H9 (cell line): ENCODE measurements around the gene DLG5. TPM values are rescaled to one million over a fixed set of nuclear protein-coding genes. Genes with fewer than 3 reads are reported as not detected.

Experiments used
- DNase-seq: peaks from one replicate; pipeline ENCODE4 v3.0.0-alpha.2; 2017
- H2AFZ ChIP-seq: one replicate; pipeline ENCODE4 v1.6.1; 2013; ENCODE audit warnings: mild to moderate bottlenecking, low read length, control low read depth, moderate library complexity
- H2AK5ac ChIP-seq: 2 replicates; pipeline ENCODE4 v1.6.1; 2013; ENCODE audit warnings: low read length, control low read depth, mixed read lengths; ENCODE audit not compliant: insufficient read length
- H2BK120ac ChIP-seq: one replicate; pipeline ENCODE4 v1.6.1; 2013; ENCODE audit warnings: low read depth, mild to moderate bottlenecking, low read length, control low read depth, inconsistent platforms; ENCODE audit not compliant: poor library complexity, severe bottlenecking
- H2BK12ac ChIP-seq: 2 replicates; pipeline ENCODE4 v1.6.1; 2013; ENCODE audit warnings: low read length, control low read depth, mixed read lengths, low read depth; ENCODE audit not compliant: insufficient read length
- H2BK15ac ChIP-seq: 2 replicates; pipeline ENCODE4 v1.6.1; 2013; ENCODE audit warnings: low read depth, low read length, control low read depth
- H2BK20ac ChIP-seq: one replicate; pipeline ENCODE4 v1.6.1; 2013; ENCODE audit warnings: low read depth, mild to moderate bottlenecking, low read length, control low read depth, inconsistent platforms; ENCODE audit not compliant: poor library complexity, severe bottlenecking
- H2BK5ac ChIP-seq: 2 replicates; pipeline ENCODE4 v1.6.1; 2013; ENCODE audit warnings: low read length, control low read depth, mixed read lengths; ENCODE audit not compliant: insufficient read length
- H3K14ac ChIP-seq: 2 replicates; pipeline ENCODE4 v1.6.1; 2013; ENCODE audit warnings: low read length, control low read depth; ENCODE audit not compliant: insufficient read depth
- H3K18ac ChIP-seq: 2 replicates; pipeline ENCODE4 v1.6.1; 2013; ENCODE audit warnings: low read depth, mild to moderate bottlenecking, mixed read lengths, low read length, control low read depth; ENCODE audit not compliant: insufficient read length
- H3K23ac ChIP-seq: 2 replicates; pipeline ENCODE4 v1.6.1; 2013; ENCODE audit warnings: low read length, control low read depth, mixed read lengths, low read depth; ENCODE audit not compliant: insufficient read length
- H3K23me2 ChIP-seq: 2 replicates; pipeline ENCODE4 v1.6.1; 2013; ENCODE audit warnings: low read depth, mild to moderate bottlenecking, mixed read lengths, low read length, control low read depth; ENCODE audit not compliant: insufficient read length, poor library complexity, severe bottlenecking
- H3K27ac ChIP-seq: 2 replicates; pipeline ENCODE4 v1.5.1; 2013; ENCODE audit warnings: low read length, control low read depth, mixed read lengths, low read depth; ENCODE audit not compliant: insufficient read length
- H3K27me3 ChIP-seq: 2 replicates; pipeline ENCODE4 v1.6.1; 2013; ENCODE audit warnings: low read length, control low read depth, inconsistent platforms; ENCODE audit not compliant: insufficient read depth
- H3K4ac ChIP-seq: 2 replicates; pipeline ENCODE4 v1.6.1; 2013; ENCODE audit warnings: low read depth, mild to moderate bottlenecking, control low read depth, inconsistent platforms, low read length, moderate library complexity
- H3K4me1 ChIP-seq: 2 replicates; pipeline ENCODE4 v1.6.1; 2013; ENCODE audit warnings: low read length, control low read depth, inconsistent platforms; ENCODE audit not compliant: insufficient read depth
- H3K4me2 ChIP-seq: 2 replicates; pipeline ENCODE4 v1.6.1; 2013; ENCODE audit warnings: low read length, control low read depth, mixed read lengths; ENCODE audit not compliant: insufficient read length, insufficient read depth
- H3K56ac ChIP-seq: 2 replicates; pipeline ENCODE4 v1.6.1; 2013; ENCODE audit warnings: low read depth, mild to moderate bottlenecking, mixed read lengths, low read length, control low read depth; ENCODE audit not compliant: insufficient read length
- H3K79me1 ChIP-seq: 2 replicates; pipeline ENCODE4 v1.6.1; 2013; ENCODE audit warnings: low read depth, mild to moderate bottlenecking, moderate library complexity, low read length, control low read depth, inconsistent platforms; ENCODE audit not compliant: insufficient read depth, poor library complexity, severe bottlenecking
- H3K79me2 ChIP-seq: 2 replicates; pipeline ENCODE4 v1.6.1; 2013; ENCODE audit warnings: low read length, control low read depth, inconsistent platforms; ENCODE audit not compliant: insufficient read depth
- H3K9ac ChIP-seq: 2 replicates; pipeline ENCODE4 v1.6.1; 2013; ENCODE audit warnings: low read length, control low read depth, mixed read lengths; ENCODE audit not compliant: insufficient read length; ENCODE audit errors: extremely low read depth
- H3K9me3 ChIP-seq: one replicate; pipeline ENCODE4 v1.6.1; 2013; ENCODE audit warnings: low read depth, low read length, inconsistent platforms; ENCODE audit not compliant: control insufficient read depth
- H3T11ph ChIP-seq: one replicate; pipeline ENCODE4 v1.6.1; 2013; ENCODE audit warnings: mild to moderate bottlenecking, low read length, control low read depth, inconsistent platforms
- H4K20me1 ChIP-seq: one replicate; pipeline ENCODE4 v1.6.1; 2013; ENCODE audit not compliant: control insufficient read depth, insufficient read length, insufficient read depth
- H4K5ac ChIP-seq: 2 replicates; pipeline ENCODE4 v1.6.1; 2013; ENCODE audit warnings: low read depth, mild to moderate bottlenecking, mixed read lengths, low read length, control low read depth; ENCODE audit not compliant: insufficient read length
- H4K8ac ChIP-seq: replicated peaks from 2 replicates; pipeline ENCODE4 v1.6.1; 2013; ENCODE audit warnings: low read length, control low read depth, mixed read lengths, low read depth; ENCODE audit not compliant: insufficient read length
- H4K91ac ChIP-seq: 2 replicates; pipeline ENCODE4 v1.6.1; 2013; ENCODE audit warnings: low read depth, mild to moderate bottlenecking, moderate library complexity, mixed read lengths, low read length, control low read depth; ENCODE audit not compliant: insufficient read length
- H3K27ac Mint-ChIP-seq, 3 experiments: 2 replicates in 2 of 3; 3 replicates in 1 of 3; pipeline ENCODE4 v1.8.0; 2020 to 2021; ENCODE audit warnings: mixed read lengths in 3 of 3, mild to moderate bottlenecking in 1 of 3, moderate library complexity in 1 of 3
- H3K27me3 Mint-ChIP-seq: 2 replicates; pipeline ENCODE4 v1.8.0; 2021; ENCODE audit warnings: low read depth, mild to moderate bottlenecking, moderate library complexity, mixed read lengths
- H3K36me3 Mint-ChIP-seq, 3 experiments: 2 replicates in 2 of 3; 3 replicates in 1 of 3; pipeline ENCODE4 v1.8.0; 2020 to 2021; ENCODE audit warnings: low read depth in 3 of 3, mixed read lengths in 3 of 3; ENCODE audit not compliant: insufficient read depth in 1 of 3
- H3K4me1 Mint-ChIP-seq, 2 experiments: 2 replicates each; pipeline ENCODE4 v1.8.0; 2020; ENCODE audit warnings: mixed read lengths in 2 of 2
- H3K4me3 Mint-ChIP-seq, 2 experiments: 2 replicates in 1 of 2; 3 replicates in 1 of 2; pipeline ENCODE4 v1.8.0; 2020 to 2021; ENCODE audit warnings: mild to moderate bottlenecking in 2 of 2, mixed read lengths in 2 of 2, moderate library complexity in 1 of 2
- H3K9me3 Mint-ChIP-seq, 2 experiments: 2 replicates in 1 of 2; 3 replicates in 1 of 2; pipeline ENCODE4 v1.8.0; 2020; ENCODE audit warnings: mild to moderate bottlenecking in 2 of 2, mixed read lengths in 2 of 2, moderate library complexity in 1 of 2
- CTCF ChIP-seq: fragments of 200-600 bp; sonication (generic); conservative IDR thresholded peaks from 3 replicates; pipeline ENCODE4 v1.8.0; 2021; ENCODE audit warnings: antibody characterized with exemption, mild to moderate bottlenecking
- WGBS: extraction: QIAGEN DNeasy Blood & Tissue Kit; methylation state at CpG from one replicate; pipeline ENCODE4 v1.1.7; 2013; ENCODE audit warnings: missing lambda C conversion rate, low lambda C conversion rate, mixed read lengths; ENCODE audit not compliant: insufficient read length; ENCODE audit errors: extremely low coverage; 5-methylcytosine and 5-hydroxymethylcytosine counted together
- total RNA-seq: library from RNA; stranded (reverse); gene quantifications from 2 replicates; pipeline ENCODE4 v1.2.1, GENCODE V29; 2021

Gene DLG5
- total RNA-seq, 1 experiment from 2014 or later: 67.4 TPM

- no peak overlapping the region for H3K4me2 ChIP-seq
- peaks cover 4 to 14% (median 10%) of the 10 kb centered on the region in 3 experiments; a peak in 3 of 7 replicates for H3K36me3 Mint-ChIP-seq
Measured at GRCh38 chr10:77920495-77920894, 6.1 kb downstream of the DLG5 start.

More at GRCh38 chr10:77920495-77920894, 6.1 kb downstream of the DLG5 start:
- Histone ChIP-seq H3K79me1 (no peaks in the 10 kb centered on the region), H3K23me2 (peaks cover 2% of the 10 kb centered on the region), H3K56ac (no peak overlapping the region), H2BK20ac (no peak overlapping the region), H3K27me3 (no peaks in the 10 kb centered on the region), H4K20me1 (no peaks in the 10 kb centered on the region), H4K5ac (no peak overlapping the region), H3K9me3 (no peaks in the 10 kb centered on the region), H2BK5ac (no peak overlapping the region), H2AFZ (no peak overlapping the region), H3K79me2 (peaks cover 48% of the 10 kb centered on the region), H3K27ac (no peak overlapping the region), H3K4ac (no peak overlapping the region), H3K9ac (no peak overlapping the region), H3T11ph (no peak overlapping the region), H2BK15ac (no peak overlapping the region), H2BK120ac (no peak overlapping the region), H3K18ac (no peak overlapping the region), H4K8ac (no peak overlapping the region), H3K4me1 (peaks cover 2% of the 10 kb centered on the region; the same call in 1 of the 2 replicates), H3K14ac (no peak overlapping the region), H2BK12ac (no peak overlapping the region), H3K23ac (no peak overlapping the region), H2AK5ac (no peak overlapping the region), H4K91ac (no peak overlapping the region)
- Mint-ChIP-seq H3K27me3 (no peaks in the 10 kb centered on the region), H3K4me3 (no peak overlapping the region), H3K4me1 (peaks cover 42 to 49% of the 10 kb centered on the region in 2 experiments), H3K27ac (peak overlapping the region in 1 of 3 experiments; percentile 68; a peak in 1 of 7 replicates), H3K9me3 (no peaks in the 10 kb centered on the region)
- WGBS: no CpG with 5 or more reads among the region's 4 CpGs
- no peak for TF ChIP-seq CTCF
- DNase-seq: no peak
